Measurements from ENCODE around the gene MFSD6L.

Gene MFSD6L

DNA sequence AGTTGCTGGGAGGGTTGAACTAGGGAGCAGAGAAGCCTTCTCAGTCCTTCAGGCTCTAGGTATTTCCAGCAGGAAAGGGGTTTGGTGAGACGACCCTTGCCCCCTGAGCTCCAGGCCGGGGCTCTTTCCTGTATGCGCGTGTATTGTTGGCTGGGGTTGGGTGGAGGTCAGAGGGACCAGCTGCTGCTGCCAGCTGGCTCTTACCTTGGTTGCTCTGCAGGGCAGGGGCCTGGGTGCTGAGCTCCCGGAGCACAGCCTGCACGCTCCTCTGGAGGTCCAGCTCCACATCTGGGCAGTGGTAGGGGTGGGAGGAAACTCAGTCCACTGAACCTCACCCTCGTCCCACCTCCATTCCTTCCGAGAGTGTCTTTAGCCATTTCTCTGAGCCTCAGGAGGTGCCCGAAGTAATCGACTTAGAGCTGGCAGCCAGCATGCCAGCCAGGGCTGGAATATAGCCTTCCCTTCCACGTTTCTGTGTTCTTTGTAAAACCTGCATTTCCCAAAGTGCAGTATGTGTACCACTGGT is 40.3 kb upstream of the MFSD6L start:
- no peak for DNase-seq (ENCODE audit: low read depth)
- in situ Hi-C loops (cut with HindIII; ENCODE audit: low sequenced_read_pairs), result no loop called here
- no peak overlapping the region for H3K4me3 ChIP-seq (ENCODE audit: low read depth, low read length)
- TF ChIP-seq, protein P1, sequence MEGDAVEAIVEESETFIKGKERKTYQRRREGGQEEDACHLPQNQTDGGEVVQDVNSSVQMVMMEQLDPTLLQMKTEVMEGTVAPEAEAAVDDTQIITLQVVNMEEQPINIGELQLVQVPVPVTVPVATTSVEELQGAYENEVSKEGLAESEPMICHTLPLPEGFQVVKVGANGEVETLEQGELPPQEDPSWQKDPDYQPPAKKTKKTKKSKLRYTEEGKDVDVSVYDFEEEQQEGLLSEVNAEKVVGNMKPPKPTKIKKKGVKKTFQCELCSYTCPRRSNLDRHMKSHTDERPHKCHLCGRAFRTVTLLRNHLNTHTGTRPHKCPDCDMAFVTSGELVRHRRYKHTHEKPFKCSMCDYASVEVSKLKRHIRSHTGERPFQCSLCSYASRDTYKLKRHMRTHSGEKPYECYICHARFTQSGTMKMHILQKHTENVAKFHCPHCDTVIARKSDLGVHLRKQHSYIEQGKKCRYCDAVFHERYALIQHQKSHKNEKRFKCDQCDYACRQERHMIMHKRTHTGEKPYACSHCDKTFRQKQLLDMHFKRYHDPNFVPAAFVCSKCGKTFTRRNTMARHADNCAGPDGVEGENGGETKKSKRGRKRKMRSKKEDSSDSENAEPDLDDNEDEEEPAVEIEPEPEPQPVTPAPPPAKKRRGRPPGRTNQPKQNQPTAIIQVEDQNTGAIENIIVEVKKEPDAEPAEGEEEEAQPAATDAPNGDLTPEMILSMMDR (IDR thresholded peaks at IDR 0.05; ENCODE audit: low read depth, low read length, missing control alignments), result no peak

DNA sequence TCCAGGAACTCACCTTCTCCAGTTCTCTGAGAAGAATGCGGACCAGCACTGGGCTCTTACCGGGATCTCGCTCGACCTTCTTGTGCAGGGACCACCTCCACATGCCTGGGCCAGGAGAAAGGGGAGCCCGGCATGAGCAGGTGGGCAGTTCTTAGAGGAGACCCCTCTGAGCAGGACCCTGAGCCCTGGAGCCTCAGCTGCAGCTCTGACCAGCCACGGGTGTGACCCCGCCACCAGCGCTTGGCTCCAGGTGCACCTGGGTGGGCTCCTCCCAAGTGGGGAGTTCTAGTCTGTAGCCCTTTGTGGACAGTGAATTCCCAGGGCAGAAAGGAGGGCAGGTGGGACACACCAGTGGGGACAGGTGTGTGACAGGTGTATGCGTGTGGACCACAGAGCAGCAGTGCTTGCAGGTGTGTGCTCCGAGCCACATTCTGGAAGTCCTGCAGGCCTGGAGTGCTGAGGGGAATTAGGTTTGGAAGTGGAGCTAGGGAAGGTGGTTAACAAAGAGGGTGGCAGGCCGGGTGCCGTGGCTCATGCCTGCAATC is 39.5 kb upstream of the MFSD6L start:
- in situ Hi-C loops (cut with HindIII; ENCODE audit: low sequenced_read_pairs), result no loop called here
- DNase-seq (ENCODE audit: low read depth), result no peak
- TF ChIP-seq, protein P1 (IDR thresholded peaks at IDR 0.05; ENCODE audit: low read depth, low read length, missing control alignments), result no peak
- no peak overlapping the region for H3K4me3 ChIP-seq (ENCODE audit: low read depth, low read length)

- TF ChIP-seq, protein P1 (IDR thresholded peaks at IDR 0.05; ENCODE audit: low read depth, low read length, missing control alignments), result no peak
- H3K4me3 ChIP-seq (ENCODE audit: low read depth, low read length), result no peak overlapping the region
- in situ Hi-C loops (cut with HindIII; ENCODE audit: low sequenced_read_pairs), result no loop called here
- DNase-seq (ENCODE audit: low read depth), result no peak
These were observed 38.5 kb upstream of the MFSD6L start for GRCh38 chr17:8837563-8838075.

DNA sequence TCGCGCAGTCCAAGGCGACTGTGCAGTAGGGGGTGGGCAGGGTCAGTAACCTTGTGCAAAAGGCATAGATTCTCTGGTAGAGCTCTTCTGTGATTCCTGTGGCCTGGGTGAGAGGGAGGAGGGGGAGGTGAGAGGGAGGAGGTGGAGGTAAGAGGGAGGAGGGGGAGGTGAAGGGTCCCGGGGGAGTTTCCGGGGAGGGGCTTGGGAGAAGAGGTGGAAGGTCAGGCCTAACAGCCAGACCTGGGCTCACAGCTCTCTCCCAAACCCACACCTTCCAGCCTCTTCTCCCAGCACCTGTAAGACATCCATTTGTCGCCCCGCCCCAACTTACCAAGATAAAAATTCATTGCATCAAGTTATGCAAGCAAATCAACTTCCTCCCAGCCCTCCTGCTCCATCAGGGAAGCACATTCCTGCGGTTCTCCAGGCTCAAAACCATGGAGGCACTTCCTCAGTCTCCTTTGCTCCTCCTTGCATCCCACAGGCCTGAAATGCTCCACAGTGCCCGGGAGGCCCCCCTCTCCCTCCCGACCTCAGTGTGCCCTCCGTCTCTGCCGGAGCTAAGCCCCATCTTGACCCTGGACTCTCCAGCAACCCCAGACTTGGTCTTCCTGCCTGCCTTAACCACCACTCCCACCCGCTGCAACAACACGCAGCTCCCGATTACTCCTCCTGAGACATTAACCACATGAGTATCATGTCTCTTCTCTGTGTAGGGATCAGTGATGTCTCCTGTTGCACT is 37.8 kb upstream of the MFSD6L start:
- no peak for DNase-seq (ENCODE audit: low read depth)
- in situ Hi-C loops (cut with HindIII; ENCODE audit: low sequenced_read_pairs), result no loop called here
- no peak overlapping the region for H3K4me3 ChIP-seq (ENCODE audit: low read depth, low read length)
- TF ChIP-seq, protein P1 (IDR thresholded peaks at IDR 0.05; ENCODE audit: low read depth, low read length, missing control alignments), result no peak

GRCh38 chr17:8835631-8836364 is 36.6 kb upstream of the MFSD6L start:
- H3K4me3 ChIP-seq (ENCODE audit: low read depth, low read length), result no peak overlapping the region

GRCh38 chr17:8835106-8835505 is 35.9 kb upstream of the MFSD6L start:
- no peak for DNase-seq (ENCODE audit: low read depth)
- in situ Hi-C loops (cut with HindIII; ENCODE audit: low sequenced_read_pairs), result no loop called here
- TF ChIP-seq, protein P1 (IDR thresholded peaks at IDR 0.05; ENCODE audit: low read depth, low read length, missing control alignments), result no peak
- H3K4me3 ChIP-seq (ENCODE audit: low read depth, low read length), result no peak overlapping the region

More at GRCh38 chr17:8835631-8836364, 36.6 kb upstream of the MFSD6L start:
- no peak for DNase-seq (ENCODE audit: low read depth)
- in situ Hi-C loops (cut with HindIII; ENCODE audit: low sequenced_read_pairs), result no loop called here
- TF ChIP-seq, protein P1 (IDR thresholded peaks at IDR 0.05; ENCODE audit: low read depth, low read length, missing control alignments), result no peak

Data from astrocyte of the cerebellum (primary cell).